Left lobe of liver (tissue), 2 donors: ENCODE data around the gene TMEM87B. TPM values are rescaled to one million over a fixed set of nuclear protein-coding genes. Genes with fewer than 3 reads are reported as not detected.
"Not testable (repeated sequence)": the region's sequence is repeated elsewhere in the genome, so short reads cannot be mapped to it uniquely, and the experiment has no call there.

ENCODE experiments used
- ATAC-seq: fragments of 200-7000 bp; cut with Tn5 transposase; one replicate; pipeline ENCODE4 v1.9.1; 2020; ENCODE audit warnings: mild to moderate bottlenecking, moderate library complexity
- DNase-seq: peaks from one replicate; pipeline ENCODE4 v3.0.0-alpha.2; 2020; ENCODE audit warnings: low spot score
- total RNA-seq: library from RNA; stranded (reverse); gene quantifications from one replicate; pipeline ENCODE4 v1.2.1, GENCODE V29; 2021
- donor health status: DM: no; HTN: no; CAD: no; lungs with moderate emphysema.
- donor health status: DM: no; HTN: yes; CAD: no.

The TMEM87B gene
- total RNA-seq, 1 donor from 2014 or later = 7.5 TPM

DNA sequence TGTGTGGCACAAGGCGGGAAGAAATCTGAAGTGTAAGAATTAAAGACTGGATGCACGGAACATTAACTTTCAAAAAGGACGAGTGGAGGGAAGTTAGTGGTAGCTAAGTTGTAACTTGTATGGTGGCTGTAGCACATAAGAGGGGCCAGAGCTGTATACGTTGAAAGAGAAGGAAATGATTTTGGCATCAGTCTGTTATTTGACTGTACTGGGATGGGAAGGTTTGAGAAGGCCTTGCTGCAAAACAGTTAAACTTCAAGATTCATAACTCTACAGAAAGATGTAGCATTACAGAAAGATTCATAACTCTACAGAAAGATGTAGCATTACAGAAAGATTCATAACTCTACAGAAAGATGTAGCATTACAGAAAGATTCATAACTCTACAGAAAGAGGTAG is 58.3 kb downstream of the TMEM87B start:
- not testable (repeated sequence) for ATAC-seq, DNase-seq

DNA sequence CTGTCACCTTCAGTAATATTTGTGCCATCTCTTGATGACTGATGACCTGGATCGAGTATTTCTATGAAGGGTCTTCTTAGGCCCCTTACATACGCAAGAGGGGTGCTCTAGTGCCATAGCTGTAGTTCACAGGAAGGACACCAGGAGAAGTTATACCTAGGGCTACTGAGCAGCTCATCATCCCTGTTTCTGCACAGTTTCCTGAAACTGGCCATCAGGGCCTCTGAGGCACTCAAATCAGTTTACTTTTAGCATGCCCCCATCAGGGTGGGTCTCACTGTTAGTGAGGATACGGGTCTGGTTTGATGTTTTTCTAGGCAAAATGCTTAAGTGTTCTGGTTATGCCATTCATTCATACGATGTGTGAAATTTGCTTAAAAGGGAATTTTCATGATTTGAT is 63.1 kb downstream of the TMEM87B start:
- no peak for ATAC-seq
- DNase-seq = no peak

- no peak for DNase-seq
- peak; percentile 59 for ATAC-seq
Measured at GRCh38 chr2:112121682-112122254, 66.7 kb downstream of the TMEM87B start.

GRCh38 chr2:112129060-112129459 is 74.0 kb downstream of the TMEM87B start:
- DNase-seq = no peak
- no peak for ATAC-seq

DNA sequence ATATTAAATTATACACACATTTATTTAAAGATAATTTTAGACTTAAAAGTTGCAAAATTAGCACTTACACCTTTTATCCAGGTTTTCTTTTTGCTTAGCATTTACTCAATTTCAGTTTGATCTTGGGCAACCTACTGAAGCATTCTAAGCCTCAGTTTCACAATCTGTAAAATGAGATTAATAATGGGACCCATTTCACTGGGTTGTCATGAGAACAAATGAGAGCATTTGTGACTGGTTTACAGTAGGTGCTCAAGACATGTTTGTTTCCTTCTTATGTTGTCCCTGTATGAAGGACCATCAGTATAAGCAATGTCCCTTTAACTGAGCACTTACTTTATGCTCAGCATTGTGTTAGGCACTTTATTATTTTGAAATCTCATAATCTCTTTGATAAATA is 78.3 kb downstream of the TMEM87B start:
- no peak for ATAC-seq
- no peak for DNase-seq

GRCh38 chr2:112134120-112134519 is 79.1 kb downstream of the TMEM87B start:
- ATAC-seq = peak; percentile 6
- DNase-seq = no peak

DNA sequence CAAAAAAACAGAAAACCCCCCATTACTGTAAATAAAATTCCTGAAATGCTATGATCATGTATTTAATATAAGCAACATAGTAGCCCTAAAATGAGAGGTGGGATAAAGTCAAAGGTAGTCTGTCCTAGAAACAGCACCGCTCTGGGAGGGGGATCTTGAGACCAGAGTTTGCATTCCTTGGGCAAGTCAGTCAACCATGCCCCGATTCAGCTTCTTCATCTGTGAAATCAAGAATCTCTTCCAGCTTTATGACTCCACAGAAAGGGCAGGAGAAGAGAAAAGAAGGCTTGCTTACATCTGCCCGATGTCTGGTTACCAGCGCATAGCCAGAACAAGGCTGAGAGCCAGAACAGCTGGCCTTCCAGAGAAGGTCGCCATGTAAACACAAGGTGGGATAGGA is 81.0 kb downstream of the TMEM87B start:
- no peak for ATAC-seq
- DNase-seq = no peak

GRCh38 chr2:112137516-112138158 is 82.6 kb downstream of the TMEM87B start:
- peak; percentile 60 for ATAC-seq

DNA sequence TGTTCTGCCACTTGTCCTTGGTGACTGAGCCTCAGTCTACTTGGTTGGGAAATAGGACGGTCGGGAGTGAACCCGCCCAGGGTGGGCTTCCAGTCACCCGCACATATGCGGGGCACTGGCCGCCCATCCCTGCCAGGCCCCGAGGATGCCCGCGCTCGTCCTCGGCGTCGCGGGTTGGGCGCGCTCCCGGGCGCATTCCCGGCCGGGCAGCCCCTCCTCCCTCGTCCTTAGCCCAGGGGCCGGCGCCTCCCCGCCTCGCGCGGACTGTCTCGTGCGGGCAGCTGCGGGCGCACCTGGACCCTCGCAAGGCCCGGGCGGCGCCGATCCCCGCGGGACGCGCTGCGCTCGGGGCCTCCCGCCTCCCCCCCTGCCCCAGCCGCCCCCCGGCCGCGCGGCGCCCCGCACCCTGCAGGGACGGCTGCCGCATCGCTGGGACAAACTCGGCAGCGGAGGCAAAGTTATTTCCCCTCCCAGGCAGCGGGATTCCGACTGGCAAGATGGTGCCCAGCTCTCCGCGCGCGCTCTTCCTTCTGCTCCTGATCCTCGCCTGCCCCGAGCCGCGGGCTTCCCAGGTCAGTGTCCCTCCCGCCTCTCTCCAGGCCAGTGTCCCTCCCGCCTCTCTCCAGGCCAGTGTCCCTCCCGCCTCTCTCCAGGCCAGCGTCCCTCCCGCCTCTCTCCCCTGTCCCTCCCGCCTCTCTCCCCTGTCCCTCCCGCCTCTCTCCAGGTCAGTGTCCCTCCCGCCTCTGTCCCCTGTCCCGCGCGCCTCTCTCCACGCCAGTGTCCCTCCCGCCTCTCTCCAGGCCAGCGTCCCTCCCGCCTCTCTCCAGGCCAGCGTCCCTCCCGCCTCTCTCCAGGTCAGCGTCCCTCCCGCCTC is 83.3 kb downstream of the TMEM87B start, which contains the start of gene FBLN7:
Gene FBLN7, plus strand, starts transcription at position 227 of the 874 bp plus-strand sequence. Its CDS starts 271 bp downstream, at position 498.
- ATAC-seq (peak; percentile 76), DNase-seq (peak; percentile 80)

More at GRCh38 chr2:112137516-112138158, 82.6 kb downstream of the TMEM87B start:
- no peak for DNase-seq

- not testable (repeated sequence) for ATAC-seq
- DNase-seq = peak; percentile 68
Measured at GRCh38 chr2:112139033-112139614, 84.1 kb downstream of the TMEM87B start.

GRCh38 chr2:112139661-112140204 is 84.7 kb downstream of the TMEM87B start:
- not testable (repeated sequence) for ATAC-seq
- DNase-seq = peak; percentile 52

GRCh38 chr2:112140205-112140802 is 85.2 kb downstream of the TMEM87B start:
- DNase-seq (no peak), ATAC-seq (no peak)

GRCh38 chr2:112140899-112141625 is 86.0 kb downstream of the TMEM87B start:
- ATAC-seq = no peak

GRCh38 chr2:112141626-112142007 is 86.5 kb downstream of the TMEM87B start:
- DNase-seq (peak; percentile 27), ATAC-seq (no peak)

More at GRCh38 chr2:112140899-112141625, 86.0 kb downstream of the TMEM87B start:
- DNase-seq = no peak

DNA sequence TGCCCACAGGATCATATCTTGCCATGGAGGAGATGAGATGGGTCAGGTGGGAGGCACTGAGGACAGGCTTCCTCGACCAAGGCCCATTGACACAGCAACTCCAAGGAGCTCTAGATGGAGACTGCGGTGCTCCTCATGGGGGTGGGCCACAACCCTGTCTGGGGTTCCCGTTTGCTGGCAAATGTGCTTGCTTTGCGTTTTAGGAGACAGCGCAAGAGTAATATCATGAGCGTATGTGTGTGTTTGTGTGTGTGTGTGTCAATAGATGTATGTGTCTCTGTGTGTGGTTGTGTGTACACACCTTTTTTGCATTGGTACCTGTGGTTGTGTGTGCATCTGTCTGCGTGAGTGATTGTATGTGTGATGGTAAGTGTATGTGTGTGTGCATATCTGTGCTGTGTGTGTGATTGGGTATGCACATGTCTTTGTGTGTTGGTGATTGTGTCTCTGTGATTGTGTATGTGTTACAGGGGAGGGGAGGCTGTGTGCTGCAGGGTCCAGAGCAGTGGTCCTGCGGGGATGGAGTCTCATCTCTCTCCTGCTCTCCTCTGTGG is 87.5 kb downstream of the TMEM87B start:
- DNase-seq (peak; percentile 28), ATAC-seq (no peak)

DNA sequence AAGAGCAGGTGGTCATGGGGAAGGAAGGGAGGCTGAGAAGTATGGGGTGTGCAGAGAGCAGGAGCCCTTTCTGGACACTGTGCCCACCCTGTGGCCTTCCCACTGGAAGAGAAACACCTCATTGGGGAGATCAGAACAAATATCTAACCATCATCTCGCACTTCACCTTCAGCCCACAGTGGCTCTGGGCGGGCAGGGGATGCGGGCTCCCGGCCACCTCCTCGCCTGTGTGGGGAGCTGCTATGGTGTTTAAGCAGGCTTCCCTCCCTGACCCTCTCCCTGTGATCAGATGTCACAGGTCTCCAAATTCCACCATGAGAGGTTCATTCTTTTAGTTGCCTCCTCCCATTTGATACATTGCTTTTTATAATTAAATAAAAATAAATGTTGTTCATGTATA is 88.1 kb downstream of the TMEM87B start:
- peak; percentile 18 for DNase-seq
- no peak for ATAC-seq

DNA sequence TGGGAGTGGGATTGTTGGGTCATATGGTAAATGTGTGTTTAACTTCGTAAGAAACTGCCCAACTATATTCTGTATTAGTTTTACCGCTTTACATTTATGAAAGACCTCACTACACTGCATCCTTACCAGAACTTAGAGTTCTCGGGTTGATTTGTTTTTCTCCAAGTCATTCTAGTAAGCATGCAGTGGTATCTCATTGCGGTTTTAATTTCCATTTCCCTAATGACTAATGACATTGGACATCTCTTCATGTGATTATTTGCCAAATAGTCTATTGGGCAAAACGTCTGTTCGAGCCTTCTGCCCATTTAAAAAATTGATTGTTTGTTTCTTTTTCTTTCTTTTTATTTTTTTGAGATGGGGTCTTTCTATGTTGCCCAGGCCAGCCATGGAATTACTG is 89.9 kb downstream of the TMEM87B start:
- DNase-seq (no peak), ATAC-seq (no peak)

DNA sequence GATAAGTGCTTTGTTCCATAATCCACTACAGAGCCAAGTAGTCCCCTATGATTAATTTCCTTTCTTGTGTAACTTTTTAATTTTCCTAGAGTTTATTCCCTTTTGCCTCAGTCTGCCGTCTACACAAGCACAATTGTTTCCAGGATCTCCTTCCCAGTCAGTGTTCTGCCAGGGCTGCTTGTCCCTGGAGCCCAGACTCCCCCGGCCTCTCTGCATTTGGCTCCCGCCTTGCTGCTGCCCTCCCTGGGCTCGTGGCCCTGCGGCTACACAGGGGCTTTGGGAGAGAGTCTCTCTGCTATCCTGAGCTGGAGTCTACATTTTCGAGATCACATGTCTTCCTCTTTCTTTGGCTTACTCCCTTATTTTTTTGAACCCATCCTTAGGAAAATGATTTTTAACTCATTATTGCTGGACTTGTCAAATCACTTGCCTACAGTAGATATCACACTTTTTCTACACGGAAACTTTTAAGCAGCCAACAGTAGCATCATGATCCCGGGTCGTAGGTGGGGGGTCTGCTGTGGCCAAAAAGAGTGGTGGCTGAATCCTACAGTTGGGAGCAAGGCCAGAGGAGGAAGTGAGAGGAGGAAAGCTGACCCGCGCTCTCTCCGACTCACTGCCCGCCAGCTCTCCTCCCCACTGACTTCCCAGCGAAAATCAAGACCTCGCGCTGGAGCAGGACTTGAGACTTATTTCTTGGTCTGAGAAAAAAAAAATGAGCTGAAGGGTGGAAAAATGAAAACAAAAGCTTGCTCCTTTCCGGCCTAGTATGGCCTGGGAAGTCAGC is 92.5 kb downstream of the TMEM87B start:
- DNase-seq = peak; percentile 16
- ATAC-seq = no peak

- no peak for ATAC-seq
- DNase-seq = peak; percentile 31
Measured at GRCh38 chr2:112148477-112148876, 93.4 kb downstream of the TMEM87B start.
